IPS-18a (cell line): Measurements from ENCODE around the gene PEX12.
"Not testable (repeated sequence)": the region's sequence is repeated elsewhere in the genome, so short reads cannot be mapped to it uniquely, and the experiment has no call there.

Experiments used
- H3K27ac ChIP-seq: one replicate; pipeline ENCODE4 v1.5.1; 2013; ENCODE audit warnings: low read length
- H3K27me3 ChIP-seq: one replicate; pipeline ENCODE4 v1.6.1; 2013; ENCODE audit warnings: mild to moderate bottlenecking, low read length; ENCODE audit not compliant: control insufficient read depth, insufficient read depth
- H3K36me3 ChIP-seq: one replicate; pipeline ENCODE4 v1.6.1; 2013; ENCODE audit warnings: low read depth, low read length; ENCODE audit not compliant: control insufficient read depth
- H3K4me1 ChIP-seq: one replicate; pipeline ENCODE4 v1.6.1; 2013; ENCODE audit warnings: low read depth, low read length; ENCODE audit not compliant: control insufficient read depth
- H3K4me3 ChIP-seq: one replicate; pipeline ENCODE4 v1.5.1; 2013; ENCODE audit warnings: low read length
- H3K9ac ChIP-seq: one replicate; pipeline ENCODE4 v1.6.1; 2013; ENCODE audit warnings: mild to moderate bottlenecking, low read length, moderate library complexity
- H3K9me3 ChIP-seq: one replicate; pipeline ENCODE4 v1.6.1; 2013; ENCODE audit warnings: low read depth, low read length; ENCODE audit not compliant: control insufficient read depth

The PEX12 gene

DNA sequence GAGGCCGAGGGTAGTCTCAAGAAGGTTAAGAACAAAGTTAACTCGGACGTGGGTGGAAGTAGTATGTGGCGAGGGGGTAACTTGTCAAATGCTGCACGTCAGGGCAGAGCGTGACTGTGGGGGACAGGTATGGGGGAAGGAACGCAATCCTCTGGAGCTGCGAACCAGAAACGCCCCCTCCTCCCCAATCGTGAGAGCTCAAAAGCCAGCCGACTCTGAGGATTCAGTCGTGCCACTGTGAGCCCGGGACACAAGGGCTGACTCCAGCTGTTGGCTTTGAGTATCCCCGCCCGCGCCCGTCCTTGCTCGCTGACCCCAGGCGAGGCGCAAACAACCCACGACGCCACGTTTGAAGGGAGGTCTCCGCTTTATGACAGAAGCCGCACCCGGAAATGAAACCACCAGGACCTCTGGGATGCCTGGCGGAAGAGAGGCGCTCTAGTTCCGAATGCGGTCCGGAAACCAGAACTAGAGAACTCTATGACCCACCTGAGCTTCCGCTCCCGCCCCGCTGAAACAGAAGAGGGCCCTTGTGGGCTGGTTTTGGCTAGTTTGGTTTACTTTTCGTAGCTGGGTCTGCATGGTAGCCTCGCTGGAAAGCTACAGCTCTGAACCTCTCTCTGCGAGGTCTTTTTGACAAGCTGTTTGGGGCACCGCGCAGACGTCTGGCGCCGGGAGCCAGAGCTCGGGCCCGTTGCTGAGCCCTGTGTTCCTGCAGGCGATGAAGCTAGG lies at the start of gene PEX12:
Gene PEX12 (minus strand): TSS at position 375 of the 732 bp plus-strand sequence. CDS start 550 bp downstream, outside the sequence.
- peak within 1 kb of the TSS; percentile 94 for H3K4me3 ChIP-seq
- H3K27me3 ChIP-seq, result no peaks in the 10 kb centered on the region
- H3K4me1 ChIP-seq, result peaks cover 4% of the 10 kb centered on the region
- H3K9ac ChIP-seq, result peak within 1 kb of the TSS; percentile 92
- peak within 1 kb of the TSS; percentile 60 for H3K27ac ChIP-seq
- H3K9me3 ChIP-seq, result no peaks in the 10 kb centered on the region
- peaks cover 10% of the 10 kb centered on the region for H3K36me3 ChIP-seq

- Histone ChIP-seq H3K27ac (no peak overlapping the region), H3K36me3 (peaks cover 66% of the 10 kb centered on the region), H3K9ac (no peak overlapping the region), H3K4me1 (no peaks in the 10 kb centered on the region), H3K27me3 (no peaks in the 10 kb centered on the region), H3K4me3 (no peak overlapping the region), H3K9me3 (no peaks in the 10 kb centered on the region)
Measured at GRCh38 chr17:35627417-35627816, 49.0 kb upstream of the PEX12 start.

- H3K27me3 ChIP-seq, result no peaks in the 10 kb centered on the region
- H3K36me3 ChIP-seq, result peaks cover 22% of the 10 kb centered on the region
- no peak overlapping the region for H3K27ac ChIP-seq
- no peak overlapping the region for H3K4me3 ChIP-seq
- H3K4me1 ChIP-seq, result no peaks in the 10 kb centered on the region
- H3K9ac ChIP-seq, result no peak overlapping the region
- H3K9me3 ChIP-seq, result no peaks in the 10 kb centered on the region
Measured at GRCh38 chr17:35621768-35622167, 43.4 kb upstream of the PEX12 start.

GRCh38 chr17:35618628-35619027 lies 40.3 kb upstream of the PEX12 start:
- H3K4me3 ChIP-seq, result no peak overlapping the region
- H3K36me3 ChIP-seq, result peaks cover 9% of the 10 kb centered on the region
- no peaks in the 10 kb centered on the region for H3K27me3 ChIP-seq
- no peak overlapping the region for H3K9ac ChIP-seq
- H3K9me3 ChIP-seq, result no peaks in the 10 kb centered on the region
- H3K4me1 ChIP-seq, result no peaks in the 10 kb centered on the region
- no peak overlapping the region for H3K27ac ChIP-seq

GRCh38 chr17:35617505-35617904 lies 39.1 kb upstream of the PEX12 start:
- Histone ChIP-seq H3K27ac (no peak overlapping the region), H3K4me1 (no peaks in the 10 kb centered on the region), H3K9me3 (no peaks in the 10 kb centered on the region), H3K27me3 (no peaks in the 10 kb centered on the region), H3K4me3 (no peak overlapping the region), H3K9ac (no peak overlapping the region), H3K36me3 (peaks cover 12% of the 10 kb centered on the region)

DNA sequence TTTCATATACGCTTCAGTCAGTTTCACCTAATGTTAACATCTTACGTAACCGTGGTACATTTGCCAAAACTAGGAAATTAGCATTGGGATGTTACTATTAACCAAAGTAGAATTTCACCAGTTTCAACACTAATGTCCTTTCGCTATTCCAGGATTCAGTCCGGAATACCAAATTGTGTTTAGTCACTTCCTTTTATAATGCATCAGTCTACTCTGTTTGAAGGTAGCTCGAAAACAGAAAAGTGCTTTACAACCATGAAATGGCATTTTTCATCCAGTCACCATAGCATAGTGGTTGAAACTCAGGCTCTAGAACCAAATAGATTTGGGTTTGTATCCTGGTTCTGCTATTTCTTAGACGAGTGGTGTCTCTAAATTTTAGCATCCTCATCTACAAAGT lies 38.2 kb upstream of the PEX12 start:
- H3K9me3 ChIP-seq, result no peaks in the 10 kb centered on the region
- no peak overlapping the region for H3K9ac ChIP-seq
- H3K27me3 ChIP-seq, result no peaks in the 10 kb centered on the region
- no peak overlapping the region for H3K27ac ChIP-seq
- peaks cover 12% of the 10 kb centered on the region for H3K36me3 ChIP-seq
- no peak overlapping the region for H3K4me3 ChIP-seq
- no peaks in the 10 kb centered on the region for H3K4me1 ChIP-seq

DNA sequence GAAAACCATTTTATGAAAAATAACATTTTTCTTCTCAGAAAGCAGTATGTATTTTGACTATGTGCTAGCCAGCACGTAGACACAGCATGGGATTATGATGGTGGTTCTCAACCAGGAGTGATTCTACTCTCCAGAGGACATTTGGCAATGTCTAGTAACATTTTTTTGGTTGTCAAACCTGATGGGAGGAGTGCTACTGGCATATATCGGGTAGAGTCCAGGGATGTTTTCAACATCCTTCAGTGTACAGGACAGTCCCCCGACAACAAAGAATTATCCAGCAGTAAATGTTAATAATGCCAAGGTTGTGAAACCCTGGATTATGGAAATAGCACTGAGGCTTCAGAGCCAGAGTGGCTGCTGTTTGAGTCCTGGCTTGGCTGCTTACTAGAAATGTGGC lies 36.4 kb upstream of the PEX12 start:
- no peak overlapping the region for H3K9ac ChIP-seq
- H3K4me3 ChIP-seq, result no peak overlapping the region
- no peaks in the 10 kb centered on the region for H3K27me3 ChIP-seq
- no peaks in the 10 kb centered on the region for H3K9me3 ChIP-seq
- no peaks in the 10 kb centered on the region for H3K4me1 ChIP-seq
- no peak overlapping the region for H3K27ac ChIP-seq
- H3K36me3 ChIP-seq, result peaks cover 12% of the 10 kb centered on the region

GRCh38 chr17:35612924-35613521 lies 34.7 kb upstream of the PEX12 start:
- Histone ChIP-seq H3K9ac (no peak overlapping the region), H3K27me3 (no peaks in the 10 kb centered on the region), H3K4me3 (no peak overlapping the region), H3K36me3 (peaks cover 24% of the 10 kb centered on the region), H3K9me3 (no peaks in the 10 kb centered on the region), H3K27ac (no peak overlapping the region), H3K4me1 (no peaks in the 10 kb centered on the region)

- not testable (repeated sequence) for H3K4me3 ChIP-seq, H3K4me1 ChIP-seq, H3K9me3 ChIP-seq, H3K27ac ChIP-seq, H3K27me3 ChIP-seq, H3K9ac ChIP-seq
- H3K36me3 ChIP-seq, result peaks cover 37% of the 10 kb centered on the region
Measured at GRCh38 chr17:35610746-35611145, 32.4 kb upstream of the PEX12 start.

DNA sequence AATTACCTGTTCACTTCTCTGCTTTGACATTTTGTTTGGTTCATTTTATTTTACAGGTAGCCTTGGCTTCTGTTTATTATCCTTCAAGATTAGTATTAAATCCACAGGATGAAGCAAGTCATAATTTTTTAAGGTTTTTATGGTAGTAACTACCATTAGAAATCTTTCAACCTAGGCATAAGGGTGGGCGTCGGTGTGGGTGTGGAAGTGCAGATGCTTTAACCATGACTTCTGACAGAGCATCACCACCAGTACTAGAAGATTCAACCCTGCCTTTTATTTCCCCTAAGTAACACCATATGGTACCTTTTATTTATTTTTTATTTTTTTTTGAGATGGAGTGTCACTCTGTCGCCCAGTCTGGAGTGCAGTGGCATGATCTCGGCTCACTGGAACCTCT lies 31.5 kb upstream of the PEX12 start:
- H3K4me1 ChIP-seq, result no peaks in the 10 kb centered on the region
- H3K36me3 ChIP-seq, result peaks cover 35% of the 10 kb centered on the region
- H3K27me3 ChIP-seq, result no peaks in the 10 kb centered on the region
- no peak overlapping the region for H3K9ac ChIP-seq
- H3K9me3 ChIP-seq, result no peaks in the 10 kb centered on the region
- H3K4me3 ChIP-seq, result no peak overlapping the region
- H3K27ac ChIP-seq, result no peak overlapping the region

GRCh38 chr17:35607239-35607847 lies 29.0 kb upstream of the PEX12 start:
- Histone ChIP-seq H3K4me3 (no peak overlapping the region), H3K9ac (no peak overlapping the region), H3K9me3 (no peaks in the 10 kb centered on the region), H3K27me3 (no peaks in the 10 kb centered on the region), H3K4me1 (no peaks in the 10 kb centered on the region), H3K36me3 (peaks cover 39% of the 10 kb centered on the region), H3K27ac (no peak overlapping the region)

DNA sequence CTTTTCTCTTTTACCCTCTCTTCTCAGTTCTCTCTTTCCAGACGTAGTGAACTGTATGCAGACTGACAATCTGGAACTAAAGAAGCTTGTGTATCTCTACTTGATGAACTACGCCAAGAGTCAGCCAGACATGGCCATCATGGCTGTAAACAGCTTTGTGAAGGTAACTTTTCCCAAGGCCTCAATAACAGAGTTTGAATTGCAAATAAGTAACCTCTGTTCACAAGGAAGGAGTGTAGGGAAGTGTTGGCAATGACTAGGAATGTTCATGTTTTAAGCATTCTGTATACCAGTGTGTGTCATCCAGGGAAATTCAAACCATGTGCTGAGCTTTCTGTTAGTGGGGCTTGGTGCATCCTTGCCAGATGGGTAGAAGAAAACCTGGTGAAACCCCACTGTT lies 27.3 kb upstream of the PEX12 start:
- Histone ChIP-seq H3K36me3 (peaks cover 49% of the 10 kb centered on the region), H3K4me3 (no peak overlapping the region)

More for the DNA sequence above, 27.3 kb upstream of the PEX12 start:
- H3K9ac ChIP-seq, result no peak overlapping the region
- no peak overlapping the region for H3K27ac ChIP-seq
- H3K4me1 ChIP-seq, result no peaks in the 10 kb centered on the region
- no peaks in the 10 kb centered on the region for H3K9me3 ChIP-seq
- H3K27me3 ChIP-seq, result no peaks in the 10 kb centered on the region
